LNCaP clone FGC (cell line): ENCODE results near the gene ZBTB34.

ENCODE experiments used
- DNase-seq: peaks from one replicate; pipeline ENCODE4 v3.0.0-alpha.2; 2011; ENCODE audit warnings: low read depth
- H3K4me3 ChIP-seq: 2 replicates; pipeline ENCODE4 v1.5.1; 2011; ENCODE audit warnings: mild to moderate bottlenecking, low read depth, low read length, control low read depth
- TF ChIP-seq, protein P1 (sequence below): IDR thresholded peaks from 2 replicates; pipeline ENCODE4 v1.5.1; 2012; ENCODE audit warnings: mild to moderate bottlenecking; ENCODE audit not compliant: control insufficient read depth, insufficient read depth; ENCODE audit errors: extremely low read depth

ZBTB34 gene

DNA sequence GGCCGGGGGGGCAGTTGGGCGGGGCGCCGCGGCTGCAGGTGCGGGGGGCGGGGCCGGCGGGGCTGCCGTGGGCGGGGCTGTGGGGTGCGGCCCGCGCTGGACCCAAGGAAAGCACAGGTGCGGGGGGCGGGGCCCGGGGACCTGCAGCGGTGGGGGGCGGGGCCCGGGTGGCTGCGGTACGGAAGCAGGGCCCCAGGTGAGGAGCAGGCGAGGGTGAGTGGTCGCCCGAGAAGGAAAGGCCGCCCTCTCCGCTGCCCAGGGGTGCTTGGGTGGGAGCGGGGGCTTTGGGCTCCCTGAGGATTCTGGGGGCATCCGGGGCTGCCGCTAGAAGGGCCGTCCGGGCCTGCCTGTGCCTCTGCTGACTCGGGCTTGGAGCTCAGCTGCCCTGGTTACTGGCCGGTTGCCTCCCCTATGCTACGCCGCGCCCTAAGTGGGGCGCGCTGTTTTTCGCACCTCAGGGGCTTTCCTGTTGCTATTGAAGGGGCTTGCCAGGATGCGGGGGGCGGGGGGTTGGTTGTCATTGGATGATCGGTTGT lies 54.9 kb downstream of the ZBTB34 start:
- TF ChIP-seq, protein P1, sequence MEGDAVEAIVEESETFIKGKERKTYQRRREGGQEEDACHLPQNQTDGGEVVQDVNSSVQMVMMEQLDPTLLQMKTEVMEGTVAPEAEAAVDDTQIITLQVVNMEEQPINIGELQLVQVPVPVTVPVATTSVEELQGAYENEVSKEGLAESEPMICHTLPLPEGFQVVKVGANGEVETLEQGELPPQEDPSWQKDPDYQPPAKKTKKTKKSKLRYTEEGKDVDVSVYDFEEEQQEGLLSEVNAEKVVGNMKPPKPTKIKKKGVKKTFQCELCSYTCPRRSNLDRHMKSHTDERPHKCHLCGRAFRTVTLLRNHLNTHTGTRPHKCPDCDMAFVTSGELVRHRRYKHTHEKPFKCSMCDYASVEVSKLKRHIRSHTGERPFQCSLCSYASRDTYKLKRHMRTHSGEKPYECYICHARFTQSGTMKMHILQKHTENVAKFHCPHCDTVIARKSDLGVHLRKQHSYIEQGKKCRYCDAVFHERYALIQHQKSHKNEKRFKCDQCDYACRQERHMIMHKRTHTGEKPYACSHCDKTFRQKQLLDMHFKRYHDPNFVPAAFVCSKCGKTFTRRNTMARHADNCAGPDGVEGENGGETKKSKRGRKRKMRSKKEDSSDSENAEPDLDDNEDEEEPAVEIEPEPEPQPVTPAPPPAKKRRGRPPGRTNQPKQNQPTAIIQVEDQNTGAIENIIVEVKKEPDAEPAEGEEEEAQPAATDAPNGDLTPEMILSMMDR, result no peak
- DNase-seq, result no peak
- peak overlapping the region; percentile 59 for H3K4me3 ChIP-seq

DNA sequence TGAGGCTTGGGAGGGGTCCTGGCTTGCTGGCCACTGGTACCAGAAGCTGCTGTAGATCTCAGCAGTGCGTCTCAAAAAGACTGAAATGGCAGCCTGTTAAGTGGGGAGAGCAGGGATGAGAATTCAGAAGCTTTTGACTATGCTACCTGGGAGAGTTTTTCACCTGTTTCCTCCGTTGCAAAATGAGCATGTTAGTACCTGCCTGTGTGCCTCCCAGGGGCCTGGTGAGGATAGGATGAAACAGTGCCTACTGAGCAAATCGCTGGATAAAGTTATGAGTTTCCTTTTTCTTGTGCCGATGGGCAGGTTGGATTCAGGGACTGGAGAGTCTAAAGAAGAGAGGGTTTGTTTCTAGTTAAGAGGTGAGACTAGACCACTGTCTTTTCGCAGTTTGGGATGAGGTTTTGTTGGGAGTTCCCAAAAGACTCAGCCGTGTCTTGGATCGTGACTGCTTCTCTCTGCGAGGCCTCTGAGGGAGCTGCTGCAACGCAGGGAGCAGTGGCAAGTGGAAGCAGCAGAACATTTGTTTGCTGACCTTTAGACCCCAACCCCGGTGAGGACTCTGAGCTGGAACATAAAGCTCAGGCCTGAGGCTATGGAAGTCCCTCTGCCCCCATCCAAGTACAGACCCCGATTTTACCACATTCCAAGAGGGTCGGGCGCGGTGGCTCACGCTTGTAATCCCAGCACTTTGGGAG lies 55.6 kb downstream of the ZBTB34 start:
- H3K4me3 ChIP-seq, result peak overlapping the region; percentile 59
- TF ChIP-seq, protein P1, result no peak
- no peak for DNase-seq

DNA sequence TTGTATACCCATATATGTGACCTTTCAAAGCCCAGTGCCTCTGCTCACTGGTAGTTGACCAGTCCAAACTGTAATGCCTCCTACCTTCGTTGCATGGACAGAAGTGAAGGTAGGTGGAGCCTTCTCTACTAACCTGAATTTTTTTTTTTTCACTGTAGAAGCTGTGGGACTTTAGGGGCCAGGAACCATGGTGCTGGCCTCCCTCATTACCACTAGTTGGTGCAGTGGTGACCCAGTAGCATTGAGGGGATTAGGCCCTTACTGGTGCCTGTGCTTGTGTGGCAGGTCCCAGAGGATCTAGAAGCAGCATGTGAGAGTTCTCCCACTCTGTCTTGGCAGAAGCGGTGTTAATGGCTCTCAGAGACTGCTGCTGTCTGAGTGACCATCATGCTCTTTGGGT lies 56.5 kb downstream of the ZBTB34 start:
- TF ChIP-seq, protein P1, result no peak
- no peak overlapping the region for H3K4me3 ChIP-seq
- DNase-seq, result no peak

DNA sequence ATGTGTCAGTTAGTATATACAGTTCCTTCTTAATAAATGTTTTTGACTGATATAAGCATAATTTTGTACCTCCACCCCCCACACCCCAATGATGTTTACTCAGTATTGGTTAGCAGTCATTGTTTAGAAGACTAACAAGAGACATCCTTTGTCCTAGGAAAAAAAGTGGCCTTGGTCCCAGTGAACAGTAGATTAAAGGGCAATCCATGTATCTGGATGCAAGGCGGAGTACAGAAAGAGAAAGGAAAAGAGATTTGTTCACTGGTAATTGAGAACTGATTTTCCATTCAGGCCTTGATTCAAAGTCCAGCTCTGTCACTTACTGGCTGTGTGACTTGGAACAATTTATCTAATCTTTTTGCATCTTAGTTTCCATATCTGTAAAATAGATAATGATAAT lies 58.8 kb downstream of the ZBTB34 start:
- TF ChIP-seq, protein P1, result no peak
- no peak overlapping the region for H3K4me3 ChIP-seq
- no peak for DNase-seq

DNA sequence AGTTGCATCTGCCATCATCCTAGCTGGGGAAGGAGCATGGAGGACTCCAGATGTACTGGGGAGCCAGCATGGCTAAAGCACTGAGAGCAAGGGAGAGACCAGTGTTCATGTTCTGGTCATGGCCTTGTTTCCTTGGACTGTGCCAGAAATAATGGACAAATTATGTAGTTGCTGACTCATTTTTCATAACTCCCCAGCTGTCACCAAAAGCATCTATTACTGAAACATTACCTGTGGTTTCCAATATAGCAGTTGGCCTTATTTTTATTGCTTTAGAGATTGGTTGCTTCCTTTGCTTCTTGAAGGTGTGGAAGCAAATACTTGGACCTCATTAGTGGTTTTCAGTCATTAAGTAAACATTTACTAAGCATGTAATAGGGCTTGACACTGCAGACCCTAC lies 65.4 kb downstream of the ZBTB34 start:
- TF ChIP-seq, protein P1, result no peak
- H3K4me3 ChIP-seq, result no peak overlapping the region
- no peak for DNase-seq

DNA sequence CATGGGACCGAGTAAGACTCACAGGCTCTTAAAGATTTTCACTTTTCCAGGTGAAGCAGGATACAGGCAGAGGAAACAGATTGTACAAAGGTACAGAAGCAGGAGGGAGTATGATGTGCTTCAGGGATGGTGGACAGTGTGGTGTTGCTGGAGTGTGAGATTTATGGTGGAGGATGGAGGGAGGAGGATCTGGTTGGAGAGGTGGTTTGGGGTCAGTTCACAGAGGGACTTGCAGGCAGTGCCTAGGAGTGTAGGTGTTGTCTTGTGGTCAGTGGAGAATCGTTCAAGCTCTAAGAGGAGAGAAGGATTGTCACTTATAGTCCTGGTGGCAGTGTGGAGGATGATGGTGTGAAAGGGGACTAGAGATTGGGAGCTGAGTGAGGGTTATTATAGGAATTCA lies 65.9 kb downstream of the ZBTB34 start:
- H3K4me3 ChIP-seq, result no peak overlapping the region

More for the DNA sequence above, 65.9 kb downstream of the ZBTB34 start:
- TF ChIP-seq, protein P1, result no peak
- DNase-seq, result no peak
